Kidney tubule cell (primary cell): ENCODE measurements around the gene NTRK2.
A peak's percentile ranks its signal among the peaks of the same experiment; 100 is the strongest.
"Not testable (repeated sequence)": the region's sequence is repeated elsewhere in the genome, so short reads cannot be mapped to it uniquely, and the experiment has no call there.

Experiments used
- DNase-seq: peaks from one replicate; pipeline ENCODE4 v3.0.0-alpha.2; 2018; ENCODE audit warnings: low spot score

The NTRK2 gene

DNA sequence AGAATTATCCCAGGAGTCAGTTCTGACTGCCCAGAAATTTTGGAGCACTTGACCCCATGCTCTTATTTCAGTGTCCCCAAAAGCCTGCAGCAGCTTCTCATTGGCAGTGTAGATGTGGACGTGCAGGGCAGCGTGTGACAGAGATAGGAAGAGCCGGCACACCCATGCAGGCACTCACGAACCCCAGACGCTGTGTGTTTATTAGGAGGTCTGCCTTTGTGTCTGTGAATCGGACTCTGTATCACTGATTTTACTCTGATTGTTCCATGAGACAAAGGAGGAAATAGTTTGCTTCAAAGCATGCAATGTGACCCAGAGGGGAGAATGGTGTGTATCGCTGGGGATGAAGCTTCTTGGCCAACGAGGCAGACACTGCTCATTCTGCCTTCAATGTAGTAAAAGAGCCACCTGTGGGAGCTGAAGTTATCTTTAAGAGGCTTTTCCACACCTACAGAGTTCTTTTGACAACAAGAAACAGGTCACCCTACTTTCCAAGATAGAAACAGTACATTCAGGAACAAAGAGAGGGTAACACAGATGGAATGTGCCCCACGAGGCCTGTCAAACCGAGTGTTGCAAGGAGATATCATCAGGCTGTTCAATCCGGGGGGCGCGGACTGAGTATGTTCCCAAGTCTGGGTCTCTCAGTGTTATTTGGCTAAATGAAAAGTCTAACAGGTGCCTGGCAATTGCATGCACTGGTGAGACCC, 224.0 kb downstream of the NTRK2 start:
- no peak for DNase-seq

GRCh38 chr9:84894859-84895258, 225.3 kb downstream of the NTRK2 start:
- DNase-seq = no peak

DNA sequence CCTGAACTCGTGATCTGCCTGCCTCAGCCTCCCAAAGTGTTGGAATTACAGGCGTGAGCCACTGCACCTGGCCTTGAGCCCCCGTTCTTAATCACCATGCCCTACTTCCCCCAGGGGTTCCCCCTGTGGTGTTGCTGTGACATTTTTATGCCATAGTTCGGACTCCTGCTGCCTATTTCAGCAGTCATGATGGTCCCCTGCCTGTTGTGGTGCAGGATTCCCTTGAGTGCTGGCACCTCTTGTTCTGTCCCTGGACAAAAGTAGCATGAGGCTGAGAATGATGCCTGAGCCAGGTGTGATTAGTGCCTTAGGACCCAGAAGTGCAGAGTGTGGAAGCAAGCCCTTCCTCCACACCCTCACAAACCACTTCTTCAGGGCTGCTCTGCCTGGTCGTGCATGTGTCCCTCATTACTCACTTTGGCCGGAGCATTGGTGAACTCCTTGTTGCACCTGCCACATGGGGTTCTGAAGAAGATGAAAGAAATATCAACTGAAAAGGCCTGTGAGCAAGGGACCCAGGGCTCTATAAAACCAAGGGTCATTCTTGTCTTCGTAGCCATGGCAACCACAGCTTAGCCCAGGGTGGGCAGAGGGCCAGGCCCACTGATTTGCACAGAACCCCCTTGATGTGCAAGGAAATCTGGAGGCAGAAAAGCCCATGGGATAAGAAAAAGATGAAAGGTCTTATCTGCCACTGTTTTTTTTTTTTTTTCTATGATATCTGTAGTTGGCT, 228.0 kb downstream of the NTRK2 start:
- no peak for DNase-seq

DNA sequence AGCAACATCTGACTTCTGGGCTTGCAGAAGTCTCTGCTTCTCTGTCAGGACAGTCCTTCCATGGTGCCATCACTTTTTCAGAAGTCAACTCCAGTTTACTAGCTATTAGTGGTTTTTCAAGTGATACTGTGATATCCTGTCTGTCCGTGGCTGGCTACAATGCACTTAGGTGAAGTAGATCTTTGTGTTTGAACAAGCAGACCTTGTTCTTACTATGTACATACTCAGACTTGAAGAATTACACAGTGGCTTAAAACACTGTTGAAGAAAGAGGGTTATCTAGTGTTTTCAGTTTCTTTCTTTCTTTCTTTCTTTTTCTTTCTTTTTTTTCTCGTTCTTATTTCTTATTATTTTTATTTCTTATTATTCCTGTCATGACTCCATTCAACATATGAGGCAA, 228.7 kb downstream of the NTRK2 start:
- no peak for DNase-seq

DNA sequence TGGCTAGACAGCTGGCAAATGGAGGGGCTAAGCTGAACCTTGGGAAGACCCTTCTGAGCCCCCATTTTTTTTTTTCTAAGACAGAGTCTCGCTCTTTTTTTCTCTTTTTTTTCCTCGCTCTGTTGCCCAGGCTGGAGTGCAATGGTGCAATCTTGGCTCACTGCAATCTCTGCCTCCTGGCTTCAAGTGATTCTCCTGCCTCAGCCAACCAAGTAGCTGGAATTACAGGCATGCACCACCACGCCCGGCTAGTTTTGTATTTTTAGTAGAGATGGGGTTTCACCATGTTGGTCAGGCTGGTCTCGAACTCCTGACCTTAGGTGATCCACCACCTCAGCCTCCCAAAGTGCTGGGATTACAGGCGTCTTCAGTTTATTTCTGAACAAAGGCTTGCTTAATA, 229.1 kb downstream of the NTRK2 start:
- DNase-seq = not testable (repeated sequence)

DNA sequence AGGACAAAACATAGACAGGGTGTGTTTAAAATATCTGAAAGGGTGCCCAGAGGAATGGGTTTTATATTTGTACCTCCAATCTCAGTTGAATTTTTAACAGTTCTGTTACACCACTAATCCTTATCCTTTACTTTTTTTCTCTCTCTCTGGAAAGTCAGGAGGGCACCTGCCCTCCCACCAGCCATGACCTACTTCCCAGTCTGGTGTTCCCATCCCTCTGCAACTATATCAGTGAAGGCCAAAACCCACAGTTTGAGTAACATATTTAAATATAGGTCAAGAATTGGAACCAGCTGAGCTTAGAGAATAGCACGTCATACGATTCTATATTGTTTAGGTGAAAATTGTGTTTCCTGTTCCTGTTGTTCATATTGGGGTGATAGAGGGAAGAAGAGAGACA, 229.8 kb downstream of the NTRK2 start:
- no peak for DNase-seq

DNA sequence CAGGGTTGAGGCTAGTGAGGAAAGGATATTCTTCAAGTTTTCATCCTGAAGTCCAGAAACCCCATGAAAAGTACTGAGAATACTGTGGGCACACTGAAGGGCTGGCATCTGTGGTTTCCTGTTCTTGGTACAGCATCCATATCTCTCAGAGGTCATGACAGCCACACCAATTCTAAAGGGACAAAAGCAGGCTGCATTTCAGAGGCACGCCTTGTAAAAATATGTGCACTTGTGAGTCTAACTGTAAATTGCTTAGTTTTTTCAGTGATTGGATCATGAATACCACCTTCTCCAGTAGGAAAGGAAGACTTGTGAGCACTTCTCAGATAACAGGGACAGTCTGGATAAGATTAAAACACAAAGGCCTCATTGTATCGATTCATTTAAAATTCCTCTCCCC, 230.9 kb downstream of the NTRK2 start:
- no peak for DNase-seq

DNA sequence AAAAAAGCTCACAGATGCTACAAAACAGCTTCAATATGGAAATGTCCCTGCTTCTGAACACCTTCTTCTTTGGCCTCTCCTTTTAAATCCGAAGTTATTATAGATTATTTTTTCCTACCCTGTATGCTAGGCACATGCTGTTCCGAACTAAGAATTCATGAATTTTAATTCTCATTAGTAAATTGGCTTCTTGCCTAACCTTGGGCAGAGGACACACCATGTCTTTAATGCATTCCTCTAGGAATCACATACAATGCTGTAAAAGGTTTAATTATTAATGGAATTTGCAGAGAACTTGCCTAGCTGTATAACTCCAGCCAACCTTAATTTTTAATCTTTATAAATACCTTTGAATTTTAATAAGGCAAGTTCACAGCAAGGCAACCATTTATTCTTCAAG, 234.4 kb downstream of the NTRK2 start:
- peak; percentile 15 for DNase-seq

DNA sequence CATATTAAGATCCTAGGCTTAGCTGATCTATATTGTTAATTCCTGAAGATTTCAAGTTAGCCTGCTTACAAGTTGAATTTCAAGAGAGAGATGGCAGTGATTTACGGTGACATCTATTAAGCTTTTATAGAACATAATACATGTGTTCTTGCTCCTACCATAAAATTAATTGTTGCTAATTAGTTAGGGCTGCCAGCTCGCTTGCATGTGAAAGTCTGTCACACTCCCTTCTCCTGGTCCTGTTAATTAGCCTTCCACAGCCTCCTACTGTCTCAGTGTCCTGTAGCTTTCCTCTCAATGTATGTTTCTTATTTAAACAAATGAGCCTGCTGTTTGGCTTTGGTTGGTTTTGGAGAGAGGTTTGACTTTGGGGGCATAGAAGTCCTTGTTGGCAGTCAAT, 247.2 kb downstream of the NTRK2 start:
- DNase-seq = no peak

DNA sequence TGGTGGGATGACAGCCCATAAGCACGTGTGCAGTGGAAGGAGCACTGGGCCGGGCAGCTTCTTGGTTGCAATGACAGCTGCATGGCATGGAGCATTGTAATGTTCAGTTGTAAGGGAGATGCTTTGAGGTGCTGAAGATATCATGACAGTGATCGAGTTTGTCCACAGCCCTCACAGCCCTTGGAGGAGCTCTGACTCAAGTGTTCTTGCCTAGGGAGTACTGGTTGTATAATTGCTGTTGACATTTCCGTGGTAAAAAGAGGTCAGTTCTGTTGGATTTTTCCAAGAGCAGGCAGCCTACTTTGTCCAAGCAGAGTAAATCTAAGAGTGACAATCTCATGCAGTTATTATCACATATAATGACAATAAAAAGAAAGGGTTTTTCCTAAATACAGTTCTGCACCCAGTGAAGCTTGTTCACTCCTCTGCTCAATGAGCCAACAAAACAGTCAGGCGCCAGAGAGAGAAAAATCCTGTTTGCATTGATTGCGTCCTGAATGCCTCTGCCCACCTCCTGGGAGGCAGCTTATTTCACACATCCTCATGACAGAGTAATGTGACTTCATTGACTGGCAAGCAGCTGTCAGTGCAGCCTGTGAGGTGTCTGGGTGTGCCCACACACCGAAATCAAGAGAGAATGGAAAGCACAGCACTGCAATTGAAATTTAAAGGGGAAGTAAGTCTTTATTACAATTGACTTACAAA, 248.0 kb downstream of the NTRK2 start:
- DNase-seq = peak; percentile 25

GRCh38 chr9:84919440-84919839, 249.9 kb downstream of the NTRK2 start:
- DNase-seq = no peak

- DNase-seq = no peak
These were observed 251.6 kb downstream of the NTRK2 start for GRCh38 chr9:84921175-84921574.

DNA sequence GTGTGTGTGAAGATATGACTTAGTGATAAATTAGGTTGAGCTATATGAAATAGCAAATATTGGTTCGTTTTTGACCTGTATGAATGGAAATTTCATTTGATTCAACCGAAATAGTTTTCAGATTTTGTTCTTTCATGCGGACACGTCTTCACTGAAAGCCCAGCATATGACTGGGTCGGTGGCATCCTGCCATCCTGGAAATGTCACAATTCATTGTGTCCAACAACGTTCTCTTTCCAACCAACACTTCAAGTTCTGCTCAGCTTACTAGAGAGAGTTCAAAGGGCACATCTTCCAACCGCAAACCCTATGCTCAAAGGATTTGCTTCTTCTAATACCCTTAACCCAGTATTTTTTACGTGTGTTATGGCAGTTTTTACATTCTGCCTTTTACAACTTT, 252.5 kb downstream of the NTRK2 start:
- no peak for DNase-seq

GRCh38 chr9:84924266-84924665, 254.7 kb downstream of the NTRK2 start:
- no peak for DNase-seq

GRCh38 chr9:84925225-84925872, 255.8 kb downstream of the NTRK2 start:
- no peak for DNase-seq

- DNase-seq = no peak
These were observed 257.3 kb downstream of the NTRK2 start for GRCh38 chr9:84926793-84927192.

DNA sequence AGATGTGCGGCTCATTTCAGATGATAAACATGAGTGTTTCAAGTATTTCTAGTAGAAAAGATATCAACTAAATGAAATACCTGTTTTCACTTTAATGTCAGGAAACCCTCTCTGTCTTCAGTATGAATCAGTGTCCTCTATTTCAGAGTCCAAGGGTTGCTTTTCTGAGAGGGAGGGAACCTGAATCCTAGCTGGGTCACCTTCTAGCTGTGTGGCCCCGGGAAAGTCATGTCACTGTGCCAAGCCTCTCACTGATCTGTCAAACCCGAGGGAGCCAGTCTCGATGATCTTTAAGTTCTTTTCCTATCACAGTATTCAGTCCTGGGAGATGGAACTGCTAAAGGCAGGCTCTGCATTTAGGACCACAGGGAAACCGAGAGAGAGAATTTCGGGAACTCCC, 258.9 kb downstream of the NTRK2 start:
- DNase-seq = no peak

DNA sequence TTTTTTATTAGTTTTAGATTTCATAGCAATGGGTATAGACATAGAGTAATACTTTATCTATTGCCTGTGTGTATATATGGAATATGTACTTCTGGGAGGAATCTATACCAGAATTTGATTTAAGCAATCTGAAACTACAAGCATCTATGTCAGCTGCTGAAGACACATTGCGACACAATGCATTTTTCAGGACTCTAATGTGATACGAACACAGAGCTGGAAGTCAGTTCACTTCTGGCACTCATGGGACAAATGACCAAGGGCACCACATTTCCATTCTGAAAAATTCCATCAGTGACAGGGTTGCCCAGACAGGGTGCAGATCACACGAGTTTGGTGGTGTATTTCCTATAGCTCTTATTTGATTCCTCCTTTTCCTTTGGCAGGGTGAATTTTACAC, 259.5 kb downstream of the NTRK2 start:
- no peak for DNase-seq

GRCh38 chr9:84932915-84933527, 263.5 kb downstream of the NTRK2 start:
- DNase-seq = peak; percentile 50

DNA sequence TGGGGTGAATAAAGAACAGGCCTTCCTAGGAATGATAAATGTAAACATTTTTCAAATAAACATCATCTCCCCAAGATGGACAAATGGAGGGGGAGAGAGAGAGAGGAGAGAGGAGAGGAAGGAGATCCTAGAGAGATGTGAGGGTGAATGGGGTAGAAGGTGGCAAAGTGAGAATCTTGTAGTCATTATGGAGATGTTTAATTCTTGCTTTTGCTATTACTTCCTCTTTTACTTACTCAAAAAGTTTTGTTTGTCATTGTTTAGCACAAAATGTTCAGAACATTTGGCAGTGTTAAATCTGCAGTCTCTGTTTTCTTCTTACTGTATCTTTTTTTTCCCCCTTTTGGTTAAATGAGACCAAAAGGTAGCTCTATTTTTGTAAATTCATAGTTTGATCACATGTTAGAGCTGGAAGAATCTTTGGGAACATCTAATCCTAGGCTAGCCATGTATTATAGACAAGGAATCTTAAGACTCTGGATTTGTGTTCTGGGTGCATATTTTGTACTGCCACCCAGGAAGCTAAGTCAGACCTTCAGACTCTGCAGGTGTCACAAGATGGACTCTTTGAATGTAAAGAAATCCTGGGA, 266.1 kb downstream of the NTRK2 start:
- no peak for DNase-seq

DNA sequence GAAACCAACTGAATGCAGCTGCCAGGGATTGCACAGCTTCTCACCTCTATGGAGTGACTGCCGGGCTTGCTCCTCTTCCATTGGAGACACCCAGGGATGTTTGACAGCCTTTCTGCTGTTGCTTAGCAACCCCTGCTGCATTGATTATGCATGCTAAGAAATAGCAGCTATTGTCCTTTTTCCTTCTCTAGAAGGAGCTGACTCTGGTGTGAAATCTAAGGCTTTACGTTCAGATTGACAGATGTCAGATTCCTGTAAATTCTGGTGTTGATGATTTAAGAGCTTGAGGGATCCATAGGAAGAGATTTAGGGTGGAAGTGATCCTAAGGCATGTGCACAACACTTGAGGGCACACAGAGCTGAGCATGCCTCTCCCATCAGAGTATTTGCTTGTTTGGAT, 267.7 kb downstream of the NTRK2 start:
- DNase-seq = no peak

GRCh38 chr9:84937581-84937980, 268.1 kb downstream of the NTRK2 start:
- no peak for DNase-seq
